Fibroblast of pulmonary artery (primary cell): Measurements from ENCODE around the gene LRMDA.
"Not testable (repeated sequence)": the region's sequence is repeated elsewhere in the genome, so short reads cannot be mapped to it uniquely, and the experiment has no call there.

ENCODE experiments used
- DNase-seq: peaks from one replicate; pipeline ENCODE4 v3.0.0-alpha.2; 2010; ENCODE audit warnings: low read depth
- H3K4me3 ChIP-seq: replicated peaks from 2 replicates; pipeline ENCODE4 v1.5.1; 2011; ENCODE audit warnings: low read depth, mild to moderate bottlenecking, control low read depth, low read length, moderate library complexity
- CTCF ChIP-seq: IDR thresholded peaks from 2 replicates; pipeline ENCODE4 v1.5.1; 2011; ENCODE audit warnings: mild to moderate bottlenecking, control low read depth, low read length, inconsistent platforms; ENCODE audit errors: missing control alignments

Gene LRMDA

GRCh38 chr10:76139431-76139830 is 708.0 kb downstream of the LRMDA start:
- H3K4me3 ChIP-seq, result no peak overlapping the region
- TF ChIP-seq CTCF, result no peak
- DNase-seq, result no peak

- no peak for TF ChIP-seq CTCF
- H3K4me3 ChIP-seq, result no peak overlapping the region
- no peak for DNase-seq
These were observed 710.0 kb downstream of the LRMDA start for GRCh38 chr10:76141376-76141775.

- DNase-seq, H3K4me3 ChIP-seq: not testable (repeated sequence)
These were observed 716.8 kb downstream of the LRMDA start for GRCh38 chr10:76148217-76148616.

GRCh38 chr10:76149182-76149581 is 717.8 kb downstream of the LRMDA start:
- TF ChIP-seq CTCF, result no peak
- no peak overlapping the region for H3K4me3 ChIP-seq
- DNase-seq, result no peak

GRCh38 chr10:76149602-76150138 is 718.2 kb downstream of the LRMDA start:
- no peak overlapping the region for H3K4me3 ChIP-seq
- TF ChIP-seq CTCF, result no peak
- DNase-seq, result no peak

GRCh38 chr10:76150139-76150875 is 718.9 kb downstream of the LRMDA start:
- H3K4me3 ChIP-seq, result no peak overlapping the region
- no peak for TF ChIP-seq CTCF
- DNase-seq, result peak; percentile 9

- DNase-seq, result no peak
- no peak overlapping the region for H3K4me3 ChIP-seq
- TF ChIP-seq CTCF, result no peak
These were observed 719.5 kb downstream of the LRMDA start for GRCh38 chr10:76150876-76151288.
